ENCODE results near the gene CCDC12. TPM values are rescaled to one million over a fixed set of nuclear protein-coding genes. Genes with fewer than 3 reads are reported as not detected.

Gene CCDC12
- total and polyA plus RNA-seq, 9 of the 15 experiments (the other 6 are each of a cell fraction or from before 2014, with no cell fraction given) = 8.9 to 201 (median 86.9) TPM

GRCh38 chr3:47016934-47017435 is 40.4 kb upstream of the CCDC12 start (continued):
- TF ChIP-seq EP400 (IDR thresholded peaks at IDR 0.05) (no peak), HNRNPLL (IDR thresholded peaks at IDR 0.05; ENCODE audit: low read depth, low read length, poor library complexity, severe bottlenecking) (no peak), CBX5 (IDR thresholded peaks at IDR 0.05; ENCODE audit: borderline replicate concordance, low read depth) (no peak), DLX4 (CRISPR knock-in tag; IDR thresholded peaks at IDR 0.05) (no peak), PPARD (CRISPR knock-in tag; IDR thresholded peaks at IDR 0.05) (no peak), BRF2 (IDR thresholded peaks at IDR 0.05; ENCODE audit: borderline replicate concordance, insufficient read depth, insufficient read length) (no peak), CREB3L1 (IDR thresholded peaks at IDR 0.05; ENCODE audit: borderline replicate concordance, low read depth) (no peak), MYNN (IDR thresholded peaks at IDR 0.05) (0 out of 2 replicates have a peak, but pooled peaks have one; percentile 10), MYNN (CRISPR knock-in tag; IDR thresholded peaks at IDR 0.05) (no peak), MCM3 (IDR thresholded peaks at IDR 0.05) (no peak), ZNF717 (CRISPR knock-in tag; IDR thresholded peaks at IDR 0.05) (no peak), RFX5 (IDR thresholded peaks at IDR 0.05; ENCODE audit: low read depth, low read length) (no peak), SMARCA4 (IDR thresholded peaks at IDR 0.05) (peak; percentile 85), KAT7 (CRISPR knock-in tag; IDR thresholded peaks at IDR 0.05; ENCODE audit: borderline replicate concordance) (no peak), FOXA1 (IDR thresholded peaks at IDR 0.05; ENCODE audit: borderline replicate concordance) (no peak), HDAC8 (tag; IDR thresholded peaks at IDR 0.05) (no peak), ATF6 (CRISPR knock-in tag; IDR thresholded peaks at IDR 0.05) (no peak), ILF3 (IDR thresholded peaks at IDR 0.05; ENCODE audit: borderline replicate concordance) (no peak), ARNT (IDR thresholded peaks at IDR 0.05) (peak in 1 of 2 experiments; percentile 72; a peak in 1 of 4 replicates), RNF219 (CRISPR knock-in tag; IDR thresholded peaks at IDR 0.05) (no peak), ZFX (CRISPR knock-in tag; IDR thresholded peaks at IDR 0.05) (no peak), ZNF76 (CRISPR knock-in tag; IDR thresholded peaks at IDR 0.05; ENCODE audit: borderline replicate concordance) (no peak), NFE2L1 (tag; IDR thresholded peaks at IDR 0.05; ENCODE audit: borderline replicate concordance, low read depth) (no peak), KHSRP (IDR thresholded peaks at IDR 0.05) (no peak)
